GDM1 (cell line): ENCODE measurements around the gene ELOVL5.

Source experiments
- DNase-seq: peaks from one replicate; lab custom pipeline; 2025; lab: John Stamatoyannopoulos, UW

Gene ELOVL5

DNA sequence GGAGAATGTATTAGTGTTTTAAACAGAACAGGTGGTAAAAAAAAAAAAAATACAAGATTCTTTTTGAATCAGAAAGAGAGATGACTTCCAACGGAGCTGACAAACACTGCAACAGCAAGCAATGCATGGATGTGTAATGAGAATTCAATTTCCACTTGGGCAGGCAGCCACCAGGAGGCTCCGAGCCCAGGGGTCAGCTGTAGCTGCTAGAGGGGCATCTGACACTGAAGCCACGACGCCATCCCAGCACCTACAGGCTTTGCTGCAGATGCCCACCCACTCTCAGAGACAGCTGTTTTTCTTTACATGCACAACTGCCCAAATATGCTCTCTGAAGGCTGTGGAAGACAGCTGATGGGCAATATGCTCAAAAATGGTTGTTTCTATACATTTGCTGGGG, 75.4 kb downstream of the ELOVL5 start:
- DNase-seq: no peak

DNA sequence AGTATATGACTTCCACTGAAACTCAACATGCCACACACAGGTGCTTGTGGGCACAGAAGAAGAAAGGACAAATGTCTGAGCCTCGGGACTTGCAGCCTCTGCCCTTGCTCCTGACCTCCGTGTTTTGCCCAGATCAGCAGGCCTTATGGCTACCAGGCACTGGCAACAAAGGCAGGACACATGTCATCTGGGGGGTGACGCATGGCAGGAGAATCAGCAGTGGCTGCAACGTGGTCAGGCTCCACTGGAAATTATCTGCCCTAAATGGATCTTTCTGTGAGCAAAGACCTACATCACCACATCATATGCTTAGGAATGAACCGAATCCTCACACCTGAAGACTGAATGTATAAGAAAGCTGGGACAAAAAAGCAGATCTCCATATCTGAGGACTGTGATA, 78.9 kb downstream of the ELOVL5 start:
- DNase-seq: no peak

DNA sequence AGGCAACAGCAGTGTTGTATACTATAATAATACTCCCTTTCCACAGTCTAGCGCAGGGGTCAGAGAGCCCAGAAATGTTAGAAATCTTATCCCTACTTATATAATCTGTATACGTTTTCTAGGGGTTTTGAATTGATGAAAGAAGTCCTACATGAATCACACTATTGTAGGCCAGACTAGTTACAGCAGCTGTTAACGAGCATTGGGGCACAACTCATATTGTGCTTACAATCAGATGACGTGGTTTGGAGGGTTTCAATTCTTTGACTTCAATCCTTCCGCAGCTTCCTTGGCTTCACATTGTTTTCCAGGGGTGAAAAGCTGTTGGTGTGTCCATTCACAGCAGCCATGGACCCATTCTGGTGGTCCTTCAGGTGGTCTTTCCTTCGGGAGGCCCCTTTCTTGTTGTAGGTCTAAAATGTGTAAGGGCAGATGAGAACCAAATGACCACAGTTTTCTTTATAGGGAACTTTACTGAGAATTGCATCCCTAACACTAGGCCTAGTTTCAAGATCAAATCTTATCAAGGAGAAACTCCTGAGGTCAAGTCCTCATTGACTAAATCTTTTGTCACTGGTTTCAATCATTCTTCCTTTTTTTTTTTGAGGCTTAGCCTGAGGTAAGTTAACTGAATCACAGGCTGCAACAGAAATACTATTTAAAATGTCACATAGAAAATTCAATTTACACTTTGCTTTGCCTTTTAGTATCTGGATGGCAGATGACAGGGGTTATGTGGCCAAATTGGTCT, 79.7 kb downstream of the ELOVL5 start:
- no peak for DNase-seq

DNA sequence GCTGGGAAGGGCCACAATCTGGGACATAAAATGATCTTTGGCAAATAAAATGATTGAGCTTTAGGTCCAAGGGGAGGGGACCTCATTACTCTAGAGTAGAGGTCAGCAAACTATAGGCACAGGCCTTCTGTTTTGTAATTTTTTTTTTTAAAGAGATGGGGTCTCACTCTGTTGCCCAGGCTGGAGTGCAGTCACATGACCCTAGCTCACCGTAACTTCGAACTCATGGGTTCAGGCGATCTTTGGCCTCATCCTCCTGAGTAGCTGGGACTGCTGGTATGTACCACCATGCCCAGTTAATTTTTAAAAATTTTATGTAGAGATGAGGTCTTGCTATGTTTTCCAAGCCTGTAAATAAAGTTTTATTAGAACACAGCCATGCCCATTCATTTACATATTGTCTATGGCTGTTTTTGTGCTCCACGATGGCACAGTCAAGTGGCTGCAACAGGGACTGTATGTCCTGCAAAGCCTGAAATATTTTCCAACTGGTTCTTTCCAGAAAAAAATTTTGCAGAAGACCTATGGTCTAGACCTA, 82.1 kb downstream of the ELOVL5 start:
- no peak for DNase-seq

DNA sequence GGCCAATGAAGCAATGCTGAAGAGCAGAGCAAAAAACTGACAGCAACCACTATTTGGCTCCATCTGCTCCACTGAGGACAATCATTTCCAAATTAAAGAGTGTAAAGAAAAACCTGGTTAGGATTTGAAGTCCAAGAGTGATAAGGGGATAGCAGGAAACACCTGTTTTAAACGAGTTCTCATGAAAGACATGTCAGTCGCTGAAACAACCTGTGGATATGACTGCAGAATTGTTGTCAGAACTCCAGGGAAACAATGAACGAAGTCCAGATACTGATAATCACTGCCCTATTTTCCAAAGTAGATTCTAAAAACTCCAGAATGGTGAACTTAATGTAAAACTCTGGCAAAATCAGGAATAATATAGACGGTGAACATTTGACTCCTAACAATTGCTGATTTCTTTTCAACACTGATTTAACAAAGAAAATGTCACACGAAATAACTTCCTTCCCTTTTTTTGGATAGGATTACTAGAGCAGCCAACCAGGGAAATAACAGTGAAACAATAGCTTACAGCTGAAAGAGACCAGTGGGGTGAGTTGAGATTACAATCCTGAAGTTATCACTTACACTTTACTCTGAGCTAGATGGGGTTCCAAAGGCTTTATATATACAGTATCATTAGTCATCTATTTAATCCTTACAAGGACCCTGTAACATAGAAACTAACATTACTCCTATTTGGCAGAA, 83.7 kb downstream of the ELOVL5 start:
- DNase-seq: no peak

DNA sequence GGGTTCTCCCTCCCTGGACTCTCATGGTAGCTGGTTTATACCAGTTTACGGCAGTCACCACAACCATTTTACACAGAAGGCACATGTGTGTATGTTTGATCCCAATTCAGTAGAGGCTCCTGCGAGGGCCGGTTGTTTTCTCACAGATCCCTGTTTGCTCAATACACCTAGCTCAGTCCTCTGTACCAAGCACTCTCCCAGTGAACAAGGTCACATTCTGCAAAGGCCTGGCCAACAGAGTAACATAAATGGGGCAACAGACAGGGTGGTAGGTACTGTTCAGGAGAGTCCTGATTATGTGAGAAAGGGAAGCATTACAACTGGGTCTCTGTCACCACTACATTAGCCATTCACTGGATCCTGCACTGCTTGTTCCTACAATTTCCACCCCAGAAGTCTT, 84.4 kb downstream of the ELOVL5 start:
- DNase-seq: no peak

DNA sequence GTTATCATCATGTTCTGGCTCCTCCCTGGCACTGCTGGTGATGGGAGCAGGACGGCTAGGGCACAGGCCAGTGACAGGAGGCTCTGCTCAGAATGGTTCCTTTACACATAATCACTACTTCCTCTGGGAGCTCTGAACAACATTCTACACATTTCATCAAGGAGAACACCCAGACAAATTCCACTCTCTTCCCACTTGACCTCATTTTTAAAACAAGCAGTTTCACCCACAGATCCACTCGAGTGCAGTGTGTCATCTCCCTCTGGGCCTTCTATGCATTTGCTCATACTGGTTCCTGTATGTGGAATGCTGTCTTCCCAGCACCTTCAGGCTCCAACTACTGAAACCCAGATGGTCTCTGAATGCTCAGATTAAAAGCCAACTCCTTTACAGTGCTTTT, 84.8 kb downstream of the ELOVL5 start:
- DNase-seq: no peak

DNA sequence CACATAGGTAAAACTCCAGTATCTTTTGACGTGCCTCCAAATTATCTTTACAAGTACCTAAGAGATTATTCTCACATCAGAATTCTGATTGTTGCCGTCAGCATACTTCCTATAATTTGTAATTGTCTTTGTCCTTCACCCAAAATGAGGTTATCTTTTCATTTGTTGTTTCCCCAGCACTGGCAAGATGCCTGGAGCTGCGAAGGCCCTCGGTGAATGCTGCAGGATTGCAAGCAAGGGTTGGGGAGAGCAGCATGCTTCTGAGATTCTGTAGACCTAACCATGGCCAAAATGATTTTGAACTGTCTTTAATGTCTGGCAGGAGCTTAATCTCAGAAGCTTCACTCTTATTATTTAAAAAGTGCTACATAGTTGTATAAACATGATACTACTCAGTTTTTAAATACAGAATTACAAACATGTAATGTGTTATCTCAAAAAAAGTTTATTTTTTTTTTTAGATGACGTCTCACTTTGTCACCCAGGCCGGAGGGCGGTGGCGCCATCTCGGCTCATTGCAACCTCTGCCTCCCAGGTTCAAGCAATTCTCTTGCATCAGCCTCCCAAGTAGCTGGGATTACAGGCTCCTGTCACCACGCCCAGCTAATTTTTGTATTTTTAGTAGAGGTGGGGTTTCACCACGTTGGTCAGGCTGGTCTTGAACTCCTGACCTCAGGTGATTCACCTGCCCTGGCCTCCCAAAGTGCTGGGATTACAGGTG, 88.7 kb downstream of the ELOVL5 start:
- DNase-seq: no peak

DNA sequence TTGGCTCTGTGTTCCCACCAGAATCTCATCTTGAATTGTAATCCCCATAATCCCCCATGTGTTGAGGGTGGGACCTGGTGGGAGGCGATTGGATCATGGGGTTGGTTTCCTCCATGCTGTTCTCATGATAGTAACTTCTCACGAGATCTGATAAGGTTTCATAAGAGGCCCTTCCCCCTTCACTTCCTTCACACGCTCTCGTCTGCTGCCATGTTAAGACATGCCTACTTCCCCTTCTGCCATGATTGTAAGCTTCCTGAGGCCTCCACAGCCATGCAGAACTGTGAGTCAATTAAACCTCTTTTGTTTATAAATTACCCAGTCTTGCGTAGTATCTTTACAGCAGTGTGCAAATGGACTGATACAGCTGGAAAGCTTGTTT, 90.0 kb downstream of the ELOVL5 start:
- DNase-seq: no peak

DNA sequence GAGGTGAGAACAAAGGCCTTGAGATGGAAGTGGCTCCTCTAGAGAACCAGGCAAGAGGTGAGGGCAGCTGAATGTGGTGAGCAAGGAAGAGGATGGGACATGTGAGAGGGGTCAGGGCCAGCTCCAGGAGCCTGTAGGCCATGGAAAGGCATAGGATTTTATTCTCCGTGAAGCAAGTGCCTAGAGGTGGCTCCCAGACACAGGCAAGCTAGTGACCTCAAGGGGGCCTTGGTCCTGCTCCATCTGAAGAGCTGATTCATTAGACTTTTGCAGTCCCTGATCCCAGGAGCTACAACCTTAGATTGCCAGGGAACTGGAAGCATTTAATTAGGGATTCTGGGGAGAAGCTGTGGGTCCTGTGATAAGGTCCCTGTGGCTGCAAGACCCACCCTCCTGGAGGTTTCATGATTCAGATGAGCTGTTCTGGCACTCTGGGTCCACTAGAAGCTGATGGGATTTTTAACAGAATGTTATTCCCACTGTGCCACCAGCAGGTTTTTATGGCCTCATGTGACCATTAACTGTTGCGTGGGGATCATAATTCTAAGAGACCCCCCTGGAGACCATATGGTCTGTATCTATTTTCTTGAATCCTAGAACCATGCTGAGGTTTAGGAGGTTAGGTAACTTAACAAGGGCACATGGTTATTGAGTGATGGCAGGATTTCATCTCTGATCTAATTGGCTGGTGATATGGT, 90.5 kb downstream of the ELOVL5 start:
- no peak for DNase-seq

DNA sequence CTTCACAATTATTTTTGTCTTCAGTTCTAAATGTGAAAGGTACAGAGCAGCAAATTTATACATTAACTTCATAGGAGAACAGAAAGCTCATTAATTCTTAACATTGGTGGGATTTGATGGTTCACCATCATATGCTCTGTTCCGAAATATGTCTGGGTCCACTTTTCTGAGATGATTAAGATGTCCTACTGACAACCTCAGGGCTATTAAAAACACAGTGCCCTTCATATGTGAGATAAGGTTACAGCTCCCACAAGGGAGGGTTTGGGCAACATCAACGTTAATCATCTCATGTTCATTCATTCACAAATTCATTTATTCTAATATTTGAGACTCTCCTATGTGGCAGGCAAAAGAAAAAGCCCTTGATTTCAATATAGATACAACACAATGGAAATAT, 91.2 kb downstream of the ELOVL5 start:
- DNase-seq: no peak

DNA sequence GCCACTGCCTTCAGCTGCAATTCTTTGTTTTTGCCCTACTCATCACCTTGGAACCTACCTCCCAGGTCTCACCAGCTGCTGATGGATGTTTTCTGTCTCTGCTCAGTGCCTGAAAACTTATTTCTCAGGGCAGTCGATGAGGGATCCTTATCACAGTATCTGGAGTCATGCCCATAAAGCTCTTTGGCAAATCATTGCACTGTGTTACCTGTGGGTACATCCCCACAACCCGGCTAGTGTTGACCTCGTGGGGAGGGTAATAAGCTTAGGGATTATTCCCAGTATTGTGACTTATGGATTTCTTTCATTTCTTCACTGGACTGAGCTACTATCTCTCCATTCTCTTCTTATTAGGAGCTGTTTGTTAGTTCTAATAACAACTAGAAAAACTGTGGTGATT, 91.7 kb downstream of the ELOVL5 start:
- no peak for DNase-seq

DNA sequence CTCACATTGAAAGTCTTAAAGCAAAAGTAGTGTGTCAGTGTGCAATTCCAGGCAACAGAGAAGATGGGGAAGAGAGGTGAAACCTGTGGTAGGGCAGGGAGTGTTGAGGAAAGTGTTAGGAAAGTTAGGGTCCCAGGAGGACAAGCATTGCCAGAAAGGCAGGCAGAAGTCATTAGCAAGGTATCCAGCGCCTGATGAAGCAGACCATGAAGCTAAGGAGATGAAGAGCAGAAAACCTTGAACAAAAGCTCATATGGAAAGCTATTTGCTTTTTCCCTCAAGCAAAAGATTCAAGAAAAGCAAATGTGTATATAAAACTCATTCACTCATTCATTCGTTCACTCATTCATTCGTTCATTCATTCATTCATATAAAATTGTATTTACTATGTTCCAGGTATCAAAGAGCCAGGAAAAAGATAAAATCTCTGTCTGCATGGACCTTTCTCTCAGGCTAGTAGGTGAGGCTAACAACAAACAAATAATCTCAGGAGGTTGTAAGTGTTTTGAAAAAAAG, 96.5 kb downstream of the ELOVL5 start:
- no peak for DNase-seq

DNA sequence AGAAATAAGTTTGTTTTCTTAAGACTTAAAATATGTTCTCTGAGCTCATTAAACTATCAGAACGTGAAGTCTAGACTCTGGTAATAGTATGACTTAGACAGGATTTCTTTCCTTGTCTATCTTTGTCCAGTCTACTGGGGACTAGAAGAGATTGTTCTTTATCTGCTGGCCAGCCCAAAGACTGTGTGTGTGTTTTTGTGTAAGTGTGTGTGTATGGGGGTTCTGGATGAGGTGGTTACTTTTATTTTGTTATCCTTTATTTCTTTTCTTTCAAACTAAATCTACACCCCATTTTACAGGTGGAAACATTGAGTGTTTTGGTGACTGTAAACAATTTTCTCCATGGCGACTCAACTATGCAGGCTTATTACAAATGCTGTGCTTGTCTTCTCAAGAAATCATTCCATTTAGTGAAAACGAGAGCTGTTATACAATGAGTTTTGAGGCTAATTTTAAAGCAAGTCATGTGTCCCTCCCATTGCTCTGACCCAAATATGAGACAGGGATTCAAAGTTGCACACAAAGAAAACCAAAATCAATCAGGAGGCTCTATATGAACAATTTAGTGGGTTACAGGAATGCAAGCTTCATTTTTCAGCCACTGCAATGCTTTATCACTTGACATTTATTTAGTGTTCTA, 97.6 kb downstream of the ELOVL5 start:
- DNase-seq: no peak

DNA sequence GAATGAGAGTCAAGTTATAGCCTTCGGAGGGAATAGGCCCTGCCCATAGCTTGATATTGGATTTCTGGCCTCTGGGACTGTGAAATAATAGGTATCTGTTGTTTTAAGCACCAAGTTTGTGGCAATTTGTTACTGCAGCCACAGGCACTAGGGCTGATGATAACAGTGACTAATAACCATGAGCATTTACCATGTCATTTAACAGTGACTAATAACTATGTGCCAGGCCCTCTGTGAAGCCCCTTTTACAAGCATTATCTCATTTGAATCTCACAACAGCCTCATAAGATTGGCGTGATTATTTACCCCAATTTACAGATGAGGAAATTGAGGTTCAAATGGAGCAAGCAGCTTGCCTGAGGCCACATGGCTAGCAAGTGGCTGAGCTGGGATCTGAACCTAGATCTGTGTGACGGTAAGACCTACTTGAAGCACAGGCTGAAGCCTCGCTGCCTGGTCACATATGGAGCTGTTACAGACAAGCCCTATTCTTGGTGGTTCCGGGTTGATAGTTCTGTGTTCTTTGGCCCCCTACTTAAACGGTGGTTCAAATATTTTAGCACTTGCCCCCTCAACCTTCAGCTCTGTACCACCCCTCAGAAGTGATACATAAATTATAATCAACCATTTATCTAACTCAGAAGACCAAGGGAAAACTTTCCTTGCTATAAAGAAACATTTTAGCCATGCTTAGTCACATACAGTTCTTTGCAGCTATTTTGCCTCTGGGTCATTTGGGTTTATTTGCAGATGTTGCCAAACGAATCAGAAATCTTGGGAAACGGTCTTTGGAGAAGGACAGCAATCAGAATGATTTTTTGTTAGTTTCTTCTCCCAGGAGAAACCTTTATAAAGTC, 98.3 kb downstream of the ELOVL5 start:
- DNase-seq: no peak

DNA sequence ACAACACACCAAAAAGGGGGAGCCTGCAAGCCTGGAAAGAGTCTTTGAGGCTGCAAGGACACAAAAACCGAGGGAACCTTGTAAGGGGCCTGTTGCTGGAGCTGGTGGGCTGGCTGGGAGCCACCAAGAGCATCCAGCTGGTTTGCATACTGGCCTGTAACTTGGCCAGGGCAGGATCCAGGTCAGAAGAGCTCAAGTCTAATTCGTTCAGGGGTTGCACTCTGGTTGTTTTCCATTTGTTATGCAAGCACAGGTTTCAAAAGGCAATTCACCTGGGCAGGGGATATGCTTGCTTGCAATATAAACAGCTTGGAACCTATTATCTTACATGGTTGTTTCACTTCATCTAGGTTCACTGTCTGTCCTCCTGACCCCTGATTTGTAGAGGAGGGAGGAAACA, 101.8 kb downstream of the ELOVL5 start:
- DNase-seq: no peak

DNA sequence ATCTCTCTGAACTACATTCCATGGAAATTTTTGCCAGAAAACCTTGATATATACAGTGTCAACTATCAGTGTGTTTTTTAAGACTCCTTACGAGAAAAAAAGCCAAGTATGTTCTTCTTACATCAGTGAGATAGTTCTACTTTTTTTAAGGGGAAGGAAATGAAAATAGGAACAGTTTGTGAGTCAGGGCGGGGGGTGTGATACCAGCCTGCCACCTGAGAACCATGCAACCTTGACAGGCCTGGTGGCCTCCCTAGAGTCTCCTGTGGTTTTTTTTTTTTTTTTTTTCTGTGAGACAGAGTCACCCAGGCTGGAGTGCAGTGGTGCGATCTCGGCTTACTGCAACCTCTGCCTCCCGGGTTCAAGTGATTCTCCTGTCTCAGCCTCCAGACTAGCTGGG, 103.8 kb downstream of the ELOVL5 start:
- peak; percentile 74 for DNase-seq

DNA sequence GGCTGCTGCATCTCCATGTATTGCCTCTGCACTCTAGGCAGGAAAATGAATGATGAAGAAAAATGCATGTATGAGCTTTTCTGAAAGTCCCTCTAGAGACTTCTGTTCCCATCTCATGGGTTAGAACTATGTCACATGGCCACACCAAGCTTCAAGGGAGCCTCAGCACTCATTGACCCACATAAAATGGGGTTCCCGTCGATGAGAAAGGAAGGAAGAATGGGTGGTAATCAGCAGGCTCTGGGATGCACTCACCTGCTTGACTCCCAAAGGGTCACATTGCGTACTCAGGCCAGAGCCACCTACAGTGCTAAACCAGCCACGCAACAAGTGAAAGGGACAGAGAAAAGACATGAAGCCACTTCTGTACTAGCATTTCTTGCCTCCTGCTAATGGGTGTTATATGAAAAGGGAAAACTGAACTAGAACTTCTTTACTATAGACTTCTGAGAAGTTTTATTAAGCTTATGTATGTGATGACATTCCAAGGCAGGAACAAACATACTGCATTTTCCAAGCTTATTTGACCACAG, 104.3 kb downstream of the ELOVL5 start:
- DNase-seq: no peak

DNA sequence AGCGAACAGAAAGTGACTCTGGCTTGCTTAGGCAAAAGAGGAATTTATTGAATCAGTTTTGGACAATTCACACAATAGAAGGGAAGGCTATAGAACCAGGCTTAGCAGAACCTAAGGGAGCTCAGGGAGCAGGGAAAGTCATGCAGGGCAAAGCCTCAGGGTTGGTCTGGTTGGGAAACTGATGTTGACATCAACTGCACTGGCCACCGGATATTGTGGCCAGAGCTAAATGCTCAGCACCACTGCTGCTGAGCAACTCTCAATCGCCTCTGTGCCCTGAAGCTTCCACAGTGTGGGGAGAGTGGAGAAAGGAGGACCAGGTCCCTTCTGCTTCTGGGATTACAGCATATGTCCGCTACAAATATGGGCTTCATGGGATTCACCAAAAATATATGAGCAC, 106.8 kb downstream of the ELOVL5 start:
- no peak for DNase-seq

DNA sequence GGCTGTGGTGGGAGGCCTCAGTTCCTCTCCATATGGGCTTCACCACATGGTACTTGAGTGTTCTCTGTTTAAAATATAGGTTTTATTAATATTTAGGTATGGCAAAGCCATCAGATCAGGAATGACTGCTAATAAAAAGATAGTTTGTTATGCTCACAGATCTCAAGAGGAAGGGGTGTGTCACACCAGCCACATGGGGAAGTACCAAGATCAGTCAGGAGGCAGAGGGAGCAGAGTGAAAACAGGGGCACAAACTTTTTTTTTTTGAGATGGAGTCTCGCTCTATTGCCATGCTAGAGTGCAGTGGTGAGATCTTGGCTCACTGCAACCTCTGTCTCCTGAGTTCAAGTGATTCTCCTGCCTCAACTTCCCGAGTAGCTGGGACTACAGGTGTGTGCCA, 108.0 kb downstream of the ELOVL5 start:
- no peak for DNase-seq
